Stimulated activated CD4-positive, alpha-beta T cell treated with anti-CD3 and anti-CD28 coated beads, Interleukin-15, amount 100 ng/mL, for 1 hour (primary cell): ENCODE data around the gene IFNK.

ENCODE experiments used
- DNase-seq, 2 donors: peaks; one replicate each; pipeline ENCODE4 v3.0.0-alpha.2; 2020; ENCODE audit warnings: low read depth in 1 of 2, low spot score in 1 of 2

IFNK gene

GRCh38 chr9:27510780-27511179, 13.3 kb upstream of the IFNK start:
- DNase-seq: no peak

DNA sequence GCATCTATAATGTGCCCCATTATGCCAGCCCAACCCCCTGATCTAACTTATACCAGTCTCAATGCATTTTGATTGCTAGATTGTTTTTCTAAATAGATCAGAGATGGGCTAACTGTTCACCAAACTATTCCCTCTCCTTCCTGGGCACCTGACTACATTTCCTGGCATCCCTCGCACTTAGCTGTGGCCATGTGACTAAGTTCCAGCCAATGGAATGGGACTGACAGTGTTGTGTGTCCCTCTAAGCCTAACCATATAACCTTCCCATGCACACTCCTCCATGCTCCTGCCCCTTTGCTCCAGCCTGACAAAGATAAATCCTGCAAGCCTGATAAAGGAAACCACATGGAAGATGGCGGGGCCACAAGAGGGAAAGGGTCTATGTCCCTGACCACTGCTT, 12.3 kb upstream of the IFNK start:
- DNase-seq: no peak

GRCh38 chr9:27514551-27514950, 9.5 kb upstream of the IFNK start:
- no peak for DNase-seq

- no peak for DNase-seq
Observed at GRCh38 chr9:27518006-27518405, 6.1 kb upstream of the IFNK start.

DNA sequence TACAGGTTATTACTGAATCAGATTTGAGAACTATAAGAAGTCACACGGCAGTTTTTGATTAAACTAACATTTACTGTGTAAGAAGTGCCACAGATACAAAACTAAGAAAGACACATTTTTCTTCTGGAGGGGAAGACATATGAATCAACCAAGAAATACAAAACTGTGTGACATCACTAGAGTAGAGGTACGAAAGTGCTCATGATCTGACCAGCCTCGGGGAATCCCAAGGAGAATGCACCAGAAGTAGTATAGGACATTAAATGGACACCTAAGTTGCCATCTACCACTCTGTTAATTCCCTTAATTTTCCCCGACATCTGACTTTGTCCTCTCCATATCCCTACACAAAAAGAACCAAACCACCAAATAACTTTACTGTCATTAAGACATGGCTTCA, 5.3 kb upstream of the IFNK start:
- DNase-seq: no peak

DNA sequence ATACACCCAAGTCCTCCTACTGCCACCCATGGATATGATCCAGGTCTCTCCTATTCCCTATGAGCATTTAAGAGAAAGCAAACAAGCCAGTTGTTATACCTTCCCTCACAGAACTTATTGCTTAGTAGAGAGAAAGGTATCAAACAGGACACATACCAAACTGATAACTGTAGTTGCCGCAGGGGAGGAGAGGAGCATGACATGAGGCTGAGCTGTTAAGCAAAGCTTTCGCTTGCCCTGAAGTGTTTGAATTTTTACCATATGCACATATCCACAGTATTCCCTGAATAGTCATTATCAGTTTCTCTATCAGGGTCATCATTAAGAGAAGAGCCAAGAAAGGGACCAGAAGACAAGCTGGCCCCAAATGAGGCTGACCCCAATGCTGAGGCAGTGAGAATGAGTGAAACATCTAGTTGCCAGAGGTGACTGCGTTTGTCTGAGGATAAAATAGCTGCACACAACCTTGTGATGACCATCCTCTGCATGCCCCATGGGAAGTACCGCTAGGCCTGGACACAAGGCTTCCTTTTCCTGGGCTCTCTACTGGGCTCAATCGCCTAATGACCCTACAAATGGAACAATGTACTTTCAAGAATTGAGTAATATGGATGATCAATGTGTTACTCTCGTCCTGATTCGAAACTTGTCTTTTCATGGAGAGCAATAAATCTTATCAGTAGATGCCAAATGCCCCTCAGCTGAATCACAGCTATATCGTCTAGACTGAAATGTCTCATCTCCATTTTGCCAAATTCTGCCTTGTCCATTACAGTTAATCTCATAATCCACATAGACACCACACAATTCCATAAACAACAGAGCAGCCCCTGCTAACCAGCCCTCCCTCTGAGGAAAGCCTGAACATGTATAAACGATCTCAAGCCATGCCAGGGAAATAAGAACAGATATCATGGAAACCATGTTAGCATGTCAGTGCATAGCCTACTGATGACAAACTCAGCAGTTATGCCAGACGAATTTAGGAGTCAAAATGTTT, 4.3 kb upstream of the IFNK start:
- DNase-seq: no peak

- no peak for DNase-seq
Observed at GRCh38 chr9:27520986-27521385, 3.1 kb upstream of the IFNK start.

DNA sequence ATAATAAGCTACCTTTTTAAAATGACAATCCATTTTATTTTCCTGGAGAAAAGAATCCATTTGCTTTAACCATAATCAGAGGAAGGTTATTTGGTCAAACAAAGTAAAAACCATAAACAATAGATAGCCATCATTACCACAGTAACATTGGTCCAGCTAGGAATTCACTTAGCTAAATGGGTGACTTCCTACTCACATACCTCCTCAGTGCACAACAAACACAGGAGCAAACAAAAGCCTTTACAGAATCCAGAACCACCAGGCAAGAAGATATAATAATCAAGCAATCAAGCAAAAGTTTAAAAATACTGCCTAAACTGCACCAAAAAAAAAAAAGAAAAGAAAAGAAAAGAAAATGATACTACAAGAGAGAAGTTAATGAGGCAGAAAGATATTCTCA, 949 bp upstream of the IFNK start:
- DNase-seq: no peak

GRCh38 chr9:27527702-27528075, 3.6 kb downstream of the IFNK start:
- DNase-seq: no peak

- DNase-seq: peak; percentile 9 to 10
Observed at GRCh38 chr9:27528076-27528885, 4.2 kb downstream of the IFNK start.

GRCh38 chr9:27528886-27529315, 4.8 kb downstream of the IFNK start:
- DNase-seq: peak in 1 of 2 donors; percentile 12

DNA sequence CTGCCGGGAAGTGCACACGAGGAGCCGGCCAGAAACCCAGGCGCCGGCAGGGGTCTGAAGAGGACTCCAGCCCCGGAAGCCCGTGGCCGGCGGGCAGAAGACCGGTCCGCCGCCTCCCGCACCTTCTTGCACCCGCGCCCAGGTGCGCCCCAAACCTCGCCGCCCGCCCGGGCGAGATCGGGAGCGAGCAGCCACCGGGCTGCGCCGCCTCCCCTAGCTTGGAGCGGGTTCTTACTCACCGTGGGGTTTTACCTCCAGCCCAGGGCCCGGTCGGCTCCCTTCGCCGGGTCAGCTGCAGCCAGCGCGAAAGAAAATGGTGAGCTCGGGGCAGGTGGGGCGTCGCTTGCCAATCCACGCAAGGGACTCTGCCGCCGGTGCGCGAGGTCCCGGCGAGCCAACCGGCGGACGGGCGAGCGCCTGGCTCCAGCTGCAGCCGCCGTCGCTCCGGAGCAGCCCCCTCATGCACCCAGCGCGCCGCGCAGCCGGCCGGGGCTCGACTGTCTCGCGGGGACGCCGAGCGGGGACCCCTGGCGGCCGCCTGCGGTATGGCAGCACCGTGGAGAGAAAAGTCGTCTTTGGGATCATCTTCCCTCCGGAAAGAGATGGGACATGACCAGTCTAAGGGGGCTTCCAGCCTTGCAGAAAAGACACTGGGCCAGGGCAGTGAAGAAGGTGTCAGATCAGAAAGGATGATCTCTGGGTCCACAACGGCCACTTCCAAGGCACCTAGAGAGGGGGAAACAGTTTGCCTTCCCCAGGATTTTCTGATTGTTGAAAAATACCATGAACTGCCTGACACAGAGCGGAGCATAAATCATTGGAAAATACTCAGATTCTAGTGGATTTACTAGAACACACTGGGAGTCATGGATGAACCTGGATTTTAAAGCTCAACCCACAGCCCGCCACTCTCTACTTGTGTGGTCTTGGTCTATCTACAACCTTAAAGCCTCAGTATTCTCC, 5.5 kb downstream of the IFNK start, which contains the start of gene MOB3B:
Gene MOB3B (minus strand): TSS at position 499 of the 963 bp plus-strand sequence. CDS start 74,264 bp downstream, outside the sequence.
- DNase-seq: peak; percentile 52 to 72

DNA sequence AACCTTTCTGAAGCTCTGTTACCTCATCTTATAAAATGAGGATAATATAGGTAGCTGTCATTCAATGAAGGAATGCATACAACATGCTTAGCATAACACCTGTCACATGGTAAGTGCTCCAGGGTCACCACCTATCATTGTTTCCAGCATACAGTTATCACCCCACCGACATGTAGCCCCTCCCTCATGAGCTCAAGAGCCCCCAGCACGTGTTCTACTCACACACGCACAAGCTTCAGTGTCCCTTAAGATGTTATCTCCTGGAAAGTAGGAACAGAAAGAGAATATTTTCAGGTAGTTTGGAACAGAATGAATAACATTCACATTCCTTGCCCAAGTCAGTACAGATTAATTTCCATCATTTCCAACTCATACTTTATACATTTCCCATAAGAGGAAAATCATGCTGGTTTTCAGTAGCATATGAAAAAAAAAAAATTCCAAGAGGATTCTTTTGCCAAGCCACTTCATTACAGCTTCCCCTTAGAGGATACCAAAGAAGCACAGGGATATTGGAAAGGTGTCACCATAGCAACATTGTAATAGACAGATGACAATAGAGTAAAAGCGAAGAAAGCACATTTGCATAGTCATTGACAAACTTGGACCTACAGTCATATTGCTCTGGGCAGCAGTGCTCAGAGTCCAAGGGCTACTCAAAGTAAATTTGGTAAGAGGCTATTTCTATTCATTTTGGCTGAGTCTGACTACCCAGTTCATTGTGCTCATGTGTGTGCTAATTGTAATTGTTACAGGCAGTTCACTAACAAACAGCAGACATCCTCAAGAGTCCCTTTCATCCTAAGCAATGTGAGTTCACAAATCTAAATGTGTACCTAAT, 7.0 kb downstream of the IFNK start:
- no peak for DNase-seq

GRCh38 chr9:27532046-27532445, 8.0 kb downstream of the IFNK start:
- no peak for DNase-seq

DNA sequence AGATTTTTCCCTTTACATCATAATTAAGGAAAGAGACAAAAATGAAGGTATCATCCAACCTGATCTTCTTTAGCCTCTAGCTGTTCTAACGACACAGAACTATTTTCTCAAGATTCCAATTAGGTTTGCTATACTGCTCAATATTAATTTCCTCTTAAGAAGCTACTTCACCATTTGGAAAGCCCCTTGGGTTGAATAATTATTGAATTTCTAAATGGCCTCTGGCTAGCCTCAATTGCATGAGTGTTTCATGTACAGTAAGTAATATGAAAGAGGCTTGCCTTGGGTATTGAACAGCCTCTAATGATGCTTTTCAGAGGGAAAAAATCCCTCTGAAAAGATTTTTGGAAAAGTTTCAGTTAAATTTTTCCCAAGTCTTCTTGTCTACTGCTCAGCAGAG, 9.2 kb downstream of the IFNK start:
- DNase-seq: no peak

GRCh38 chr9:27534131-27534530, 10.0 kb downstream of the IFNK start:
- DNase-seq: no peak

GRCh38 chr9:27534658-27535209, 10.6 kb downstream of the IFNK start:
- DNase-seq: no peak

DNA sequence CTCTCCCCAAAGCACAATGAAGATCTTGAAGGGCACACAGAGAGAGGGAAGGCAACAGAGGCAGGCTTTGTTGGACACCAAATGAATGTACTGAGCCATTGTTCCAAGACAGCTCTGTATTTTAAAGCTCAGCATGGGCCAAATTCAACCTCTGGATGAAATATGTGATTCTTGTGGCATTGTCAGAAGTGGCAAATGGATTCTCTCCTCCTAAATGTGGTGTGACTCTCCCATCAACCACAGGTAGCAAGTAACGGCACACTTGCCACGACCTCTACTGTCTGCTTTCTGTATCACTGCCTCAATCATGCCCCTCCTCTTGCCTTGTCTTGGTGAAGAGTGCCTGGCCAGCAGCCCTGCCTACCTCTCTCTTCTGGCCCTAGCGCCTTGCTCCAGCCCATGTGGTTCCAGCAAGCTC, 11.6 kb downstream of the IFNK start:
- no peak for DNase-seq

DNA sequence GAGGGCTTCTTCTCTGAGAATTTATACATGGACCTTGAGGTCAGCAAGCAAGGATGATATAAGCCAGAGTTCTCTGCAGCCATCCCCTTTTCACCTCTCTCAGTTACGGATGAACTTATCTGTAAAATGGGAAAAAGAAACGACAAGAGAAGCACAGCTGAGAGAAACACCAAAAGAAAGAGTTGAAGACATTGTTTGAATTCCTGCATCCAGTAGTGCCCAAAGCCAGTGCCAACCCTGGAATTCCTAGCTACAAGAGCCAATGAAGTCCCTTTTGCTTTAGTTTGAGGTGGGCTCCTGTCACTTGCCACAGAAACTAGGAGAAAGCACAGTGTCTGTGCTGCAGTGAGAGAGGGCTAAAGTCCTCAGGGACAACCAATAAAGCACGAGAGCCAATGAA, 12.1 kb downstream of the IFNK start:
- no peak for DNase-seq

- DNase-seq: no peak
Observed at GRCh38 chr9:27537027-27537435, 12.9 kb downstream of the IFNK start.
